ENCODE results near the gene PRSS27.

PRSS27 gene

GRCh38 chr16:2708955-2709587 lies 11.0 kb downstream of the PRSS27 start:
- Histone ChIP-seq H3K27me3 (ENCODE audit: insufficient read depth, low read length) (no peaks in the 10 kb centered on the region), H2BK5ac (ENCODE audit: low read depth, low read length, poor library complexity) (no peak overlapping the region), H2AFZ (ENCODE audit: insufficient read depth, low read length, poor library complexity) (no peak overlapping the region), H4K8ac (ENCODE audit: low read depth, low read length) (no peak overlapping the region), H4K91ac (ENCODE audit: low read depth, low read length) (no peak overlapping the region), H3K4ac (ENCODE audit: low read depth, low read length) (no peak overlapping the region), H4K12ac (ENCODE audit: low read depth, low read length) (no peak overlapping the region), H3K79me1 (ENCODE audit: low read length) (no peaks in the 10 kb centered on the region), H3K4me1 (ENCODE audit: control insufficient read depth in 1 of 2, insufficient read depth in 2 of 2, low read length in 2 of 2) (no peaks in the 10 kb centered on the region), H3K79me2 (ENCODE audit: control insufficient read depth, insufficient read depth, low read length, poor library complexity) (no peaks in the 10 kb centered on the region), H3K9ac (ENCODE audit: low read length) (no peak overlapping the region), H3K14ac (ENCODE audit: low read length) (no peak overlapping the region), H2BK120ac (ENCODE audit: insufficient read depth, low read length, poor library complexity) (no peak overlapping the region), H3K36me3 (ENCODE audit: control insufficient read depth in 1 of 2, insufficient read depth in 2 of 2, low read length in 2 of 2) (peaks cover 48 to 49% of the 10 kb centered on the region in 2 experiments), H3K23ac (ENCODE audit: low read length) (no peak overlapping the region), H3K4me2 (ENCODE audit: low read length) (no peak overlapping the region), H2BK12ac (ENCODE audit: low read length) (no peak overlapping the region), H3K27ac (ENCODE audit: low read depth, low read length) (no peak overlapping the region), H3K18ac (ENCODE audit: low read length) (no peak overlapping the region), H3K4me3 (ENCODE audit: low read depth, low read length) (no peak overlapping the region), H2AK5ac (ENCODE audit: low read length) (no peak overlapping the region), H3K9me3 (ENCODE audit: insufficient read depth, low read depth, low read length) (no peaks in the 10 kb centered on the region)
- no peak for DNase-seq
- no CpG with 5 or more reads among the region's 22 CpGs for WGBS (ENCODE audit: extremely low coverage, insufficient coverage, insufficient read length)

- no peak overlapping the region for H3K4ac ChIP-seq (ENCODE audit: low read depth, low read length)
- no peak for DNase-seq
- peaks cover 55 to 56% of the 10 kb centered on the region in 2 experiments for H3K36me3 ChIP-seq (ENCODE audit: control insufficient read depth in 1 of 2, insufficient read depth in 2 of 2, low read length in 2 of 2)
- H4K91ac ChIP-seq (ENCODE audit: low read depth, low read length), result no peak overlapping the region
- H3K79me1 ChIP-seq (ENCODE audit: low read length), result no peaks in the 10 kb centered on the region
- no peak overlapping the region for H3K27ac ChIP-seq (ENCODE audit: low read depth, low read length)
- no peak overlapping the region for H3K14ac ChIP-seq (ENCODE audit: low read length)
- no peak overlapping the region for H3K18ac ChIP-seq (ENCODE audit: low read length)
- H3K4me1 ChIP-seq (ENCODE audit: control insufficient read depth in 1 of 2, insufficient read depth in 2 of 2, low read length in 2 of 2), result no peaks in the 10 kb centered on the region
- no peaks in the 10 kb centered on the region for H3K9me3 ChIP-seq (ENCODE audit: insufficient read depth, low read depth, low read length)
- no peaks in the 10 kb centered on the region for H3K79me2 ChIP-seq (ENCODE audit: control insufficient read depth, insufficient read depth, low read length, poor library complexity)
- no peak overlapping the region for H3K23ac ChIP-seq (ENCODE audit: low read length)
- H2AFZ ChIP-seq (ENCODE audit: insufficient read depth, low read length, poor library complexity), result no peak overlapping the region
- no CpG with 5 or more reads among the region's 14 CpGs for WGBS (ENCODE audit: extremely low coverage, insufficient coverage, insufficient read length)
- H3K9ac ChIP-seq (ENCODE audit: low read length), result no peak overlapping the region
- no peak overlapping the region for H3K4me3 ChIP-seq (ENCODE audit: low read depth, low read length)
- no peak overlapping the region for H2AK5ac ChIP-seq (ENCODE audit: low read length)
- no peak overlapping the region for H3K4me2 ChIP-seq (ENCODE audit: low read length)
- no peak overlapping the region for H2BK12ac ChIP-seq (ENCODE audit: low read length)
- no peak overlapping the region for H2BK5ac ChIP-seq (ENCODE audit: low read depth, low read length, poor library complexity)
- H4K12ac ChIP-seq (ENCODE audit: low read depth, low read length), result no peak overlapping the region
- no peak overlapping the region for H2BK120ac ChIP-seq (ENCODE audit: insufficient read depth, low read length, poor library complexity)
- H3K27me3 ChIP-seq (ENCODE audit: insufficient read depth, low read length), result no peaks in the 10 kb centered on the region
- no peak overlapping the region for H4K8ac ChIP-seq (ENCODE audit: low read depth, low read length)
Measured at GRCh38 chr16:2708290-2708639, 11.8 kb downstream of the PRSS27 start.

GRCh38 chr16:2707368-2708289 lies 12.4 kb downstream of the PRSS27 start:
- H3K79me2 ChIP-seq (ENCODE audit: control insufficient read depth, insufficient read depth, low read length, poor library complexity), result no peaks in the 10 kb centered on the region
- H3K27ac ChIP-seq (ENCODE audit: low read depth, low read length), result no peak overlapping the region
- no CpG with 5 or more reads among the region's 51 CpGs for WGBS (ENCODE audit: extremely low coverage, insufficient coverage, insufficient read length)
- H3K4me3 ChIP-seq (ENCODE audit: low read depth, low read length), result no peak overlapping the region
- H3K27me3 ChIP-seq (ENCODE audit: insufficient read depth, low read length), result no peaks in the 10 kb centered on the region
- H3K36me3 ChIP-seq (ENCODE audit: control insufficient read depth in 1 of 2, insufficient read depth in 2 of 2, low read length in 2 of 2), result peaks cover 60 to 61% of the 10 kb centered on the region in 2 experiments
- H3K9me3 ChIP-seq (ENCODE audit: insufficient read depth, low read depth, low read length), result no peaks in the 10 kb centered on the region
- no peak overlapping the region for H2BK12ac ChIP-seq (ENCODE audit: low read length)
- no peak overlapping the region for H4K8ac ChIP-seq (ENCODE audit: low read depth, low read length)
- no peak overlapping the region for H2BK5ac ChIP-seq (ENCODE audit: low read depth, low read length, poor library complexity)
- no peak overlapping the region for H2AFZ ChIP-seq (ENCODE audit: insufficient read depth, low read length, poor library complexity)
- no peak overlapping the region for H2BK120ac ChIP-seq (ENCODE audit: insufficient read depth, low read length, poor library complexity)
- no peak overlapping the region for H4K91ac ChIP-seq (ENCODE audit: low read depth, low read length)
- no peak overlapping the region for H3K9ac ChIP-seq (ENCODE audit: low read length)
- no peak overlapping the region for H3K18ac ChIP-seq (ENCODE audit: low read length)
- H3K4ac ChIP-seq (ENCODE audit: low read depth, low read length), result no peak overlapping the region
- no peak overlapping the region for H4K12ac ChIP-seq (ENCODE audit: low read depth, low read length)
- H3K4me2 ChIP-seq (ENCODE audit: low read length), result no peak overlapping the region
- H3K4me1 ChIP-seq (ENCODE audit: control insufficient read depth in 1 of 2, insufficient read depth in 2 of 2, low read length in 2 of 2), result no peaks in the 10 kb centered on the region
- no peak overlapping the region for H3K23ac ChIP-seq (ENCODE audit: low read length)
- H3K14ac ChIP-seq (ENCODE audit: low read length), result no peak overlapping the region
- H3K79me1 ChIP-seq (ENCODE audit: low read length), result no peaks in the 10 kb centered on the region
- no peak for DNase-seq
- H2AK5ac ChIP-seq (ENCODE audit: low read length), result no peak overlapping the region

- no peaks in the 10 kb centered on the region for H3K9me3 ChIP-seq (ENCODE audit: insufficient read depth, low read depth, low read length)
- H4K8ac ChIP-seq (ENCODE audit: low read depth, low read length), result no peak overlapping the region
- no peak overlapping the region for H4K91ac ChIP-seq (ENCODE audit: low read depth, low read length)
- H3K4ac ChIP-seq (ENCODE audit: low read depth, low read length), result no peak overlapping the region
- no peak overlapping the region for H2AK5ac ChIP-seq (ENCODE audit: low read length)
- whole genome bisulfite sequencing (ENCODE audit: extremely low coverage, insufficient coverage, insufficient read length), result no CpG with 5 or more reads among the region's 22 CpGs
- no peak overlapping the region for H2AFZ ChIP-seq (ENCODE audit: insufficient read depth, low read length, poor library complexity)
- H2BK5ac ChIP-seq (ENCODE audit: low read depth, low read length, poor library complexity), result no peak overlapping the region
- no peak overlapping the region for H2BK12ac ChIP-seq (ENCODE audit: low read length)
- H3K4me1 ChIP-seq (ENCODE audit: control insufficient read depth in 1 of 2, insufficient read depth in 2 of 2, low read length in 2 of 2), result no peaks in the 10 kb centered on the region
- H3K27ac ChIP-seq (ENCODE audit: low read depth, low read length), result no peak overlapping the region
- no peak overlapping the region for H3K18ac ChIP-seq (ENCODE audit: low read length)
- no peaks in the 10 kb centered on the region for H3K79me2 ChIP-seq (ENCODE audit: control insufficient read depth, insufficient read depth, low read length, poor library complexity)
- H3K23ac ChIP-seq (ENCODE audit: low read length), result no peak overlapping the region
- no peak overlapping the region for H3K4me2 ChIP-seq (ENCODE audit: low read length)
- no peak overlapping the region for H3K9ac ChIP-seq (ENCODE audit: low read length)
- no peak overlapping the region for H2BK120ac ChIP-seq (ENCODE audit: insufficient read depth, low read length, poor library complexity)
- no peaks in the 10 kb centered on the region for H3K79me1 ChIP-seq (ENCODE audit: low read length)
- H3K14ac ChIP-seq (ENCODE audit: low read length), result no peak overlapping the region
- DNase-seq, result no peak
- H4K12ac ChIP-seq (ENCODE audit: low read depth, low read length), result no peak overlapping the region
- peaks cover 67 to 69% of the 10 kb centered on the region in 2 experiments for H3K36me3 ChIP-seq (ENCODE audit: control insufficient read depth in 1 of 2, insufficient read depth in 2 of 2, low read length in 2 of 2)
- H3K27me3 ChIP-seq (ENCODE audit: insufficient read depth, low read length), result no peaks in the 10 kb centered on the region
- H3K4me3 ChIP-seq (ENCODE audit: low read depth, low read length), result no peak overlapping the region
Measured at GRCh38 chr16:2706611-2707311, 13.3 kb downstream of the PRSS27 start.

Measured in trophoblast cell (in vitro differentiated cells and primary cell).